ENCODE data around the gene SERINC5.

DNA sequence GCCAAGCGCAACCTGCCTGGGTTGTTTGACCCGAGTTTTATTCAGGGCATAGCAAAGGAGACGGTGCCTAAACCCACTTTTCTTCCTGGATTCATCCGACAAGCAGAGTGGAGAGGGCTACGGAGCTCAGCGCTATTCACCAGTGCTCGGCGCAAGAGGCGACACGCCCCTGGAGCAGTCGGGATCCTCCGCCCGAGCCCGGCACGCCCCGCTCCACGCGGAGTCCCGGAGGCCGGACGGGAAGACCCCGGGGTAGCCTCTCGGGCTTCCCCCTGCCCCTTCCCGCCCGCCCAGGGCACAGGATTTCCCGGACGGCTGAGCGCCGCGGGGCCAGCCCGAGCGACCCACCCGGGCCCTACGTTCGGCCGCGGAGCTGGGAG is 427 bp downstream of the SERINC5 start:
- TF ChIP-seq RAD21 (IDR thresholded peaks at IDR 0.05; ENCODE audit: low read length) (no peak), POLR2A (IDR thresholded peaks at IDR 0.05; ENCODE audit: low read depth, low read length) (no peak), RFX5 (IDR thresholded peaks at IDR 0.05; ENCODE audit: low read depth, low read length) (no peak), FOS (IDR thresholded peaks at IDR 0.05; ENCODE audit: low read depth, low read length) (no peak), SMC3 (IDR thresholded peaks at IDR 0.05; ENCODE audit: low read depth, low read length) (no peak), BHLHE40 (IDR thresholded peaks at IDR 0.05; ENCODE audit: low read depth, low read length) (no peak)
- TF ChIP-seq, protein P1, sequence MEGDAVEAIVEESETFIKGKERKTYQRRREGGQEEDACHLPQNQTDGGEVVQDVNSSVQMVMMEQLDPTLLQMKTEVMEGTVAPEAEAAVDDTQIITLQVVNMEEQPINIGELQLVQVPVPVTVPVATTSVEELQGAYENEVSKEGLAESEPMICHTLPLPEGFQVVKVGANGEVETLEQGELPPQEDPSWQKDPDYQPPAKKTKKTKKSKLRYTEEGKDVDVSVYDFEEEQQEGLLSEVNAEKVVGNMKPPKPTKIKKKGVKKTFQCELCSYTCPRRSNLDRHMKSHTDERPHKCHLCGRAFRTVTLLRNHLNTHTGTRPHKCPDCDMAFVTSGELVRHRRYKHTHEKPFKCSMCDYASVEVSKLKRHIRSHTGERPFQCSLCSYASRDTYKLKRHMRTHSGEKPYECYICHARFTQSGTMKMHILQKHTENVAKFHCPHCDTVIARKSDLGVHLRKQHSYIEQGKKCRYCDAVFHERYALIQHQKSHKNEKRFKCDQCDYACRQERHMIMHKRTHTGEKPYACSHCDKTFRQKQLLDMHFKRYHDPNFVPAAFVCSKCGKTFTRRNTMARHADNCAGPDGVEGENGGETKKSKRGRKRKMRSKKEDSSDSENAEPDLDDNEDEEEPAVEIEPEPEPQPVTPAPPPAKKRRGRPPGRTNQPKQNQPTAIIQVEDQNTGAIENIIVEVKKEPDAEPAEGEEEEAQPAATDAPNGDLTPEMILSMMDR (conservative IDR thresholded peaks at IDR 0.05; ENCODE audit: low read depth, low read length): no peak
- TF ChIP-seq, protein P2, sequence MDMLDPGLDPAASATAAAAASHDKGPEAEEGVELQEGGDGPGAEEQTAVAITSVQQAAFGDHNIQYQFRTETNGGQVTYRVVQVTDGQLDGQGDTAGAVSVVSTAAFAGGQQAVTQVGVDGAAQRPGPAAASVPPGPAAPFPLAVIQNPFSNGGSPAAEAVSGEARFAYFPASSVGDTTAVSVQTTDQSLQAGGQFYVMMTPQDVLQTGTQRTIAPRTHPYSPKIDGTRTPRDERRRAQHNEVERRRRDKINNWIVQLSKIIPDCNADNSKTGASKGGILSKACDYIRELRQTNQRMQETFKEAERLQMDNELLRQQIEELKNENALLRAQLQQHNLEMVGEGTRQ (IDR thresholded peaks at IDR 0.05; ENCODE audit: low read depth, low read length): no peak
